IMR-90 (cell line): ENCODE measurements around the gene MYOC. TPM values are rescaled to one million over a fixed set of nuclear protein-coding genes. Genes with fewer than 3 reads are reported as not detected.

Experiments
- ATAC-seq: fragments of 200-7000 bp; cut with Tn5 transposase; 2 replicates; pipeline ENCODE4 v1.9.1; 2020; ENCODE audit warnings: low read depth, mild to moderate bottlenecking, moderate library complexity
- BruUV-seq: library from RNA; stranded (reverse); fragments of 400-500 nt; replicated peaks from 2 replicates; lab custom pipeline; 2021; lab: Mats Ljungman, UMichigan
- CTCF ChIA-PET: fragments of 300-600 bp; formaldehyde crosslinking; extraction: SDS; loops from one replicate; lab custom pipeline; 2021; ENCODE audit warnings: antibody characterized with exemption; lab: Yijun Ruan, JAX
- POLR2A ChIA-PET: fragments of 300-600 bp; sonication (Branson Sonifier 250); formaldehyde crosslinking; loops from one replicate; lab custom pipeline; 2022; ENCODE audit warnings: antibody characterized with exemption; ENCODE audit not compliant: unreplicated experiment; lab: Charles Lee
- DNase-seq: peaks from one replicate; pipeline ENCODE4 v3.0.0; 2013
- H2AFZ ChIP-seq: replicated peaks from 2 replicates; pipeline ENCODE3; 2013; ENCODE audit warnings: low read length, mild to moderate bottlenecking; ENCODE audit not compliant: poor library complexity
- H2AK5ac ChIP-seq: 2 replicates; pipeline ENCODE4 v1.6.1; 2013; ENCODE audit warnings: low read depth, low read length, inconsistent platforms
- H2AK9ac ChIP-seq: replicated peaks from 2 replicates; pipeline ENCODE3; 2013; ENCODE audit warnings: mild to moderate bottlenecking, low read depth, low read length, moderate library complexity; ENCODE audit not compliant: poor library complexity
- H2BK120ac ChIP-seq: 2 replicates; pipeline ENCODE4 v1.6.1; 2013; ENCODE audit warnings: low read depth, low read length, inconsistent platforms
- H2BK15ac ChIP-seq: 3 replicates; pipeline ENCODE4 v1.6.1; 2013; ENCODE audit warnings: low read depth, low read length, inconsistent platforms
- H2BK20ac ChIP-seq: 2 replicates; pipeline ENCODE4 v1.6.1; 2013; ENCODE audit warnings: low read depth, mild to moderate bottlenecking, inconsistent platforms, low read length, moderate library complexity
- H2BK5ac ChIP-seq: 2 replicates; pipeline ENCODE4 v1.6.1; 2013; ENCODE audit warnings: mild to moderate bottlenecking, low read depth, low read length, inconsistent platforms; ENCODE audit not compliant: poor library complexity, severe bottlenecking
- H3K14ac ChIP-seq: replicated peaks from 2 replicates; pipeline ENCODE4 v1.6.1; 2013; ENCODE audit warnings: low read depth, low read length, inconsistent platforms
- H3K18ac ChIP-seq: 2 replicates; pipeline ENCODE4 v1.6.1; 2013; ENCODE audit warnings: low read depth, low read length, control low read depth
- H3K23ac ChIP-seq: 2 replicates; pipeline ENCODE4 v1.6.1; 2013; ENCODE audit warnings: low read depth, low read length, inconsistent platforms
- H3K27ac ChIP-seq: 2 replicates; pipeline ENCODE4 v1.5.1; 2013; ENCODE audit warnings: mild to moderate bottlenecking, control low read depth, low read length; ENCODE audit not compliant: insufficient read depth
- H3K27me3 ChIP-seq: 2 replicates; pipeline ENCODE4 v1.6.1; 2013; ENCODE audit warnings: low read length; ENCODE audit not compliant: control insufficient read depth, insufficient read depth
- H3K36me3 ChIP-seq: 2 replicates; pipeline ENCODE4 v1.6.1; 2013; ENCODE audit warnings: low read length, mixed read lengths; ENCODE audit not compliant: control insufficient read depth, insufficient read depth
- H3K4ac ChIP-seq: 2 replicates; pipeline ENCODE4 v1.6.1; 2013; ENCODE audit warnings: low read depth, low read length, inconsistent platforms
- H3K4me1 ChIP-seq: 2 replicates; pipeline ENCODE4 v1.6.1; 2013; ENCODE audit warnings: low read length, mixed read lengths; ENCODE audit not compliant: control insufficient read depth, insufficient read depth
- H3K4me2 ChIP-seq: 2 replicates; pipeline ENCODE4 v1.6.1; 2013; ENCODE audit warnings: low read depth, mild to moderate bottlenecking, control low read depth, low read length, moderate library complexity
- H3K4me3 ChIP-seq: 2 replicates; pipeline ENCODE4 v1.5.1; 2013; ENCODE audit warnings: low read depth, mild to moderate bottlenecking, control low read depth, low read length, moderate library complexity; ENCODE audit not compliant: insufficient read depth
- H3K56ac ChIP-seq: 2 replicates; pipeline ENCODE4 v1.6.1; 2013; ENCODE audit warnings: low read length, inconsistent platforms; ENCODE audit not compliant: insufficient read depth; ENCODE audit errors: extremely low read depth
- H3K79me1 ChIP-seq, 2 experiments: 2 replicates each; pipeline ENCODE4 v1.6.1; 2013; ENCODE audit warnings: low read length in 2 of 2, inconsistent platforms in 1 of 2, low read depth in 1 of 2
- H3K9ac ChIP-seq: 2 replicates; pipeline ENCODE4 v1.6.1; 2013; ENCODE audit warnings: low read depth, low read length, control low read depth
- H3K9me1 ChIP-seq: 2 replicates; pipeline ENCODE4 v1.6.1; 2013; ENCODE audit warnings: low read length, inconsistent platforms; ENCODE audit not compliant: insufficient read depth
- H3K9me3 ChIP-seq: 2 replicates; pipeline ENCODE4 v1.6.1; 2013; ENCODE audit warnings: low read length; ENCODE audit not compliant: control insufficient read depth, insufficient read depth
- H4K20me1 ChIP-seq: 2 replicates; pipeline ENCODE4 v1.6.1; 2013; ENCODE audit warnings: low read length, inconsistent platforms; ENCODE audit not compliant: insufficient read depth
- H4K5ac ChIP-seq: 2 replicates; pipeline ENCODE4 v1.6.1; 2013; ENCODE audit warnings: mild to moderate bottlenecking, low read depth, low read length, control low read depth
- H4K8ac ChIP-seq, 2 experiments: 2 replicates each; pipeline ENCODE4 v1.6.1; 2013; ENCODE audit warnings: low read depth in 2 of 2, low read length in 2 of 2, control low read depth in 1 of 2, inconsistent platforms in 1 of 2
- H4K91ac ChIP-seq: 2 replicates; pipeline ENCODE4 v1.6.1; 2013; ENCODE audit warnings: low read depth, low read length, inconsistent platforms; ENCODE audit not compliant: insufficient read depth
- BHLHE40 ChIP-seq: fragments of 150-350 bp; IDR thresholded peaks from 2 replicates; pipeline ENCODE4 v1.6.1; 2016; ENCODE audit warnings: mild to moderate bottlenecking, low read depth, low read length
- CEBPB ChIP-seq: IDR thresholded peaks from 2 replicates; pipeline ENCODE4 v1.6.1; 2012; ENCODE audit warnings: low read depth, low read length, improper control_type of control experiment
- CHD1 ChIP-seq: IDR thresholded peaks from 2 replicates; pipeline ENCODE4 v1.6.1; 2012; ENCODE audit warnings: low read depth, low read length, improper control_type of control experiment
- CTCF ChIP-seq: conservative IDR thresholded peaks from 2 replicates; pipeline ENCODE4 v1.5.1; 2012; ENCODE audit warnings: mild to moderate bottlenecking, low read depth, low read length, improper control_type of control experiment
- ELK1 ChIP-seq: fragments of 150-350 bp; IDR thresholded peaks from 2 replicates; pipeline ENCODE4 v1.6.1; 2016; ENCODE audit warnings: low read depth, mild to moderate bottlenecking, low read length, moderate library complexity, borderline replicate concordance
- FOS ChIP-seq: fragments of 150-350 bp; IDR thresholded peaks from 2 replicates; pipeline ENCODE4 v1.6.1; 2016; ENCODE audit warnings: low read depth, low read length
- MAFK ChIP-seq: IDR thresholded peaks from 2 replicates; pipeline ENCODE4 v1.6.1; 2012; ENCODE audit warnings: low read depth, low read length, improper control_type of control experiment
- MAZ ChIP-seq: IDR thresholded peaks from 2 replicates; pipeline ENCODE4 v1.6.1; 2012; ENCODE audit warnings: low read depth, mild to moderate bottlenecking, low read length, improper control_type of control experiment, moderate library complexity, borderline replicate concordance
- MXI1 ChIP-seq: IDR thresholded peaks from 2 replicates; pipeline ENCODE4 v1.6.1; 2012; ENCODE audit warnings: low read depth, mild to moderate bottlenecking, low read length, moderate library complexity, borderline replicate concordance
- NFE2L2 ChIP-seq: fragments of 150-350 bp; IDR thresholded peaks from 2 replicates; pipeline ENCODE4 v1.6.1; 2016; ENCODE audit warnings: low read depth, mild to moderate bottlenecking, low read length
- POLR2A ChIP-seq: IDR thresholded peaks from 2 replicates; pipeline ENCODE4 v1.6.1; 2012; ENCODE audit warnings: mild to moderate bottlenecking, low read depth, low read length
- RAD21 ChIP-seq: IDR thresholded peaks from 2 replicates; pipeline ENCODE4 v1.6.1; 2012; ENCODE audit warnings: low read length, improper control_type of control experiment
- RCOR1 ChIP-seq: IDR thresholded peaks from 2 replicates; pipeline ENCODE4 v1.6.1; 2012; ENCODE audit warnings: mild to moderate bottlenecking, low read length, improper control_type of control experiment; ENCODE audit not compliant: insufficient replicate concordance
- RFX5 ChIP-seq: IDR thresholded peaks from 2 replicates; pipeline ENCODE4 v1.8.0; 2012; ENCODE audit warnings: low read depth, mild to moderate bottlenecking, low read length, moderate library complexity
- SMC3 ChIP-seq: fragments of 150-350 bp; IDR thresholded peaks from 2 replicates; pipeline ENCODE4 v1.6.1; 2016; ENCODE audit warnings: low read depth, mild to moderate bottlenecking, antibody characterized with exemption, low read length, moderate library complexity
- WGBS, 2 experiments: methylation state at CpG; one replicate each; pipeline versions ENCODE4 v1.1.5 to v1.1.7; 2013; ENCODE audit warnings: missing lambda C conversion rate in 2 of 2; ENCODE audit not compliant: insufficient read length in 1 of 2; ENCODE audit errors: extremely low coverage in 2 of 2; 5-methylcytosine and 5-hydroxymethylcytosine counted together
- dilution Hi-C: fragments of 300-500 bp; cut with HindIII; formaldehyde crosslinking; loops from one replicate; pipeline ENCODE4 v1.14.3; 2018; ENCODE audit warnings: low sequenced_read_pairs; ENCODE audit not compliant: unreplicated experiment
- in situ Hi-C: fragments of 300-500 bp; cut with MboI; formaldehyde crosslinking; loops from 3 replicates; pipeline ENCODE4 v1.14.3; 2019; ENCODE audit warnings: low sequenced_read_pairs, inconsistent platforms, mixed read lengths
- intact Hi-C: fragments of 100-400 bp; cut with micrococcal nuclease; formaldehyde crosslinking; loops from 2 replicates; pipeline ENCODE4 v1.10.0; 2022
- polyA plus RNA-seq, 3 experiments: library from polyadenylated mRNA; depleted of rRNA; stranded (reverse); fragments of >200 nt; gene quantifications; 2 replicates each; pipeline ENCODE4 v1.2.3, GENCODE V29; 2012; ENCODE audit warnings: low replicate concordance in 1 of 3
- total RNA-seq: library from RNA; depleted of rRNA; stranded (reverse); fragments of >200 nt; gene quantifications from 2 replicates; pipeline ENCODE4 v1.2.3, GENCODE V29; 2012
- TF ChIP-seq, protein P1 (sequence below): fragments of 150-350 bp; IDR thresholded peaks from 2 replicates; pipeline ENCODE4 v1.6.1; 2017; ENCODE audit warnings: mild to moderate bottlenecking, antibody characterized with exemption, low read length, low read depth

MYOC gene
- total and polyA plus RNA-seq, 2 of the 4 experiments (the other 2 are of a cell fraction): not detected

DNA sequence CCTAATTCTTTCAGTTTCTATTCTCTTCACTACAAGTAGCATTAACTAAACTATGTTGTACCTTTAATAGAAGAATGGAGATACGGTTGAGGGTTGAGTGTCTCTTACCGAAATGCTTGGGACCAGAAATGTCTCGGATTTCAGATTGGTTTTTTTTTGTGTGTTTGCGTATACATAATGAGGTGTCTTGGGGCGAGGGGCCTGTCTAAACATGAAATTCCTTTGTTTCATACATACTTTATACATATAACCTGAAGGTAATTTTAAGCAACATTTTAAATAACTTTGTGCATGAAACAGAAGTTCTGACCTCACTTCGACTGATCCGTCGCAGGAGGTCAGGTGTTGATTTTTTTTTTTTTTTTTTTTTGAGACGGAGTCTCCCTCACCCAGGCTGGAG, 66.8 kb downstream of the MYOC start:
- Histone ChIP-seq H3K36me3 (peaks cover 38% of the 10 kb centered on the region), H3K4ac (no peak overlapping the region), H3K23ac (no peak overlapping the region), H3K56ac (no peak overlapping the region), H3K14ac (no peak overlapping the region), H2BK20ac (no peak overlapping the region), H3K4me1 (peaks cover 9% of the 10 kb centered on the region), H3K4me2 (no peak overlapping the region), H2BK120ac (no peak overlapping the region), H2BK15ac (no peak overlapping the region), H3K9me1 (peaks cover 7% of the 10 kb centered on the region), H4K8ac (no peak overlapping the region), H2AFZ (no peak overlapping the region), H4K5ac (no peak overlapping the region), H3K79me1 (peaks cover 14 to 16% of the 10 kb centered on the region in 2 experiments), H3K9ac (no peak overlapping the region), H3K4me3 (no peak overlapping the region), H3K9me3 (no peaks in the 10 kb centered on the region), H4K20me1 (peaks cover 7% of the 10 kb centered on the region; the same call in 1 of the 2 replicates), H2AK5ac (no peak overlapping the region), H3K27me3 (no peaks in the 10 kb centered on the region), H3K18ac (no peak overlapping the region), H2BK5ac (no peak overlapping the region), H2AK9ac (no peak overlapping the region), H3K27ac (no peak overlapping the region), H4K91ac (no peak overlapping the region)
- no peak for DNase-seq
- no TSS peak for BruUV-seq
- in situ Hi-C loops (no loop called here), intact Hi-C loops (loop anchor here (2.0 kb wide), 1 partner anchor 27 kb away; no protein-coding TSS in a partner anchor), dilution Hi-C loops (no loop called here)
- no peak for ATAC-seq
- ChIA-PET CTCF (no interaction called here), POLR2A (no interaction called here)
- WGBS, 2 experiments: no CpG with 5 or more reads among the region's 9 CpGs
- TF ChIP-seq ELK1 (no peak), RCOR1 (no peak), MAFK (no peak), BHLHE40 (no peak), RAD21 (no peak), MAZ (no peak), FOS (no peak), SMC3 (no peak), CEBPB (no peak), MXI1 (no peak), POLR2A (no peak), RFX5 (no peak), CHD1 (no peak), CTCF (no peak), NFE2L2 (no peak)
- TF ChIP-seq, protein P1, sequence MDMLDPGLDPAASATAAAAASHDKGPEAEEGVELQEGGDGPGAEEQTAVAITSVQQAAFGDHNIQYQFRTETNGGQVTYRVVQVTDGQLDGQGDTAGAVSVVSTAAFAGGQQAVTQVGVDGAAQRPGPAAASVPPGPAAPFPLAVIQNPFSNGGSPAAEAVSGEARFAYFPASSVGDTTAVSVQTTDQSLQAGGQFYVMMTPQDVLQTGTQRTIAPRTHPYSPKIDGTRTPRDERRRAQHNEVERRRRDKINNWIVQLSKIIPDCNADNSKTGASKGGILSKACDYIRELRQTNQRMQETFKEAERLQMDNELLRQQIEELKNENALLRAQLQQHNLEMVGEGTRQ: no peak
